GM21367 (cell line): Measurements from ENCODE around the gene PTMS.

ENCODE experiments used
- ATAC-seq: cut with Tn5 transposase; IDR thresholded peaks from one replicate; pipeline ENCODE4 v1.9.1; 2021; ENCODE audit not compliant: unreplicated experiment

Gene PTMS

DNA sequence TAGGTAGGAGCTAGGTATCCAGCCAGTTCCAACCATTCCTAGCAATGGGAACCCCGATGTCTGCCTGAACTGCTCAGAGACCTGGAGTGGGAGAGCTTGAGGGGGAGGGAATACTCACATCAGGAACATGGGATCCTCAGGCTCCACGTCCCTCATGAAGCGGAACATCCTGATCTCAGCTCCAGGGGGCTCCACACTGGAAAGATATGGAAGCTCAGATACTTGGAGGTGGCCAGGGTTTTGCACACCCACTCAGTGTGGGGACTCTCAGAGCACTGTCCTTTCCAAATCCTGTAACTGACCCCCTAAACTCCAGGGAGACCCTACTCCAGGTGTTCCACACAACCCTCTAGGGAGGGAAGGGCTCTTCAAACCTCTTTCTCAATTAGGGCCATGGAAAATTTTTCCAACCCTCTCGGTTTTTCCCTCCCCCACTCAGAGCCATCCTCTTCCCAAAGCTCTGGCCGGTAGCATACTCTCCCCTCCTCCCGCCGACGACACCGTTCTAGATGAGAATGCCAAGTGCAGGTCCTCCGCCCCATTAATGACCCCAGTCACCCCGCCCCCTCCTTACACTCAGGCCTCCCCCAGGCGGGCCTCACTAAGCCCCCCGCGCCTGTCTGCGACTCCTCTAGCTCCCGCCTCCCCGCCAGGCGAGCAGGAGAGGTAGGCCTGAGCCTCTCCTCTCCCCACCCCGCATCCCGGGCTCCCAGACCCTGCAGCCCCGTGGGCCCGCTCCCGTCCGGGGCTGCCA lies 13.8 kb upstream of the PTMS start:
- no peak for ATAC-seq

- peak; percentile 85 for ATAC-seq
Measured at GRCh38 chr12:6752921-6753771, 13.0 kb upstream of the PTMS start, which contains the start of gene MLF2. TSS of gene MLF2 (minus strand) at chr12:6753141. CDS start at chr12:6752334, 807 bp downstream.

- no peak for ATAC-seq
Measured at GRCh38 chr12:6753772-6754356, 12.3 kb upstream of the PTMS start.

DNA sequence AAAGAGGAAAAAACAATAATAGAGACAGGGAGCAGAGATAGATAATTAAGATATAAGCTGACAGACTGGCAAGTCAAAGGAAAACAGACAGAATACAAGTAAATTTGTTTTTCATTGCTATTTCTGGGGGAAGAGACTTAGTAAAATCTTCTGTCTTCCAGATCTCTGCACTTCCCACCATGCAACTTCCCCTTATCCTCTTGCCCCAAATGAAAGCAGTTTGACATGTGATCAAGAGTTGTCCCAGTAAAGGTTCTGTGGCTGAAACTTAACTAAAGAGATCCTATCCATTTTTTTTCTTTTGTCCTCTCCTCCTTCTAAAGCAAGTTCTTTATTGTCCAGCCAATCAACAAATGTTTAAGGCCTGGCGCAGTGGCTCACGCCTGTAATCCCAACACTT lies 11.8 kb upstream of the PTMS start:
- no peak for ATAC-seq

DNA sequence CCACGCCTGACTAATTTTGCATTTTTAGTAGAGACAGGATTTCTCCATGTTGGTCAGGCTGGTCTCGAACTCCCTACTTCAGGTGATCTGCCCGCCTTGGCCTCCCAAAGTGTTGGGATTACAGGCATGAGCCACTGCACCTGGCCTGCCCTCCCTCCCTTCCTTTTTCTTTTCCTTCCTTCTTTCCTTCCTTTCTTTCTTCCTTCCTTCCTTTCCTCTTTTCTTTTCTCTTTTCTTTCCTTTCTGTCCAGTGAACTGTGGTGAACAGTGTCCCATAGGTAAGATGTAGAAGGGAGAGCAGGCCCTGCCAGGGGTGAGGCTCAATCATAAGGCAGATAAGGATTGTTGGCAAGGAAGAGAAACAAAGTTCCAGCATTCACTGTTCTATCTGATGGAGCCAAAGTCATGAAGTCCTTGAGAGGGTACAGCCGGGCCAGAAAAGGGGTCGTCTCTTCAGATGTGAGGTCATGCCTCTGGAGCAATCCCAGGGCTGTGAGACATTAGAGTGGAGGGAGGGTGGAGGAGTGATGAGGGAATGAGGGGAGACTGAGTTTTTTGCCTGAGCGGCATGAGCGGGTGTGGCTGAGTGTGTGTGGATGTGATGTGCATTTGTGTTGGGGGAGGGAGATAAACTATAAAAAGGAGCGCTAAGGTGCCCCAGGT lies 9.0 kb upstream of the PTMS start:
- no peak for ATAC-seq

- no peak for ATAC-seq
Measured at GRCh38 chr12:6758506-6759095, 7.6 kb upstream of the PTMS start.

GRCh38 chr12:6759741-6760140 lies 6.4 kb upstream of the PTMS start:
- ATAC-seq = no peak

DNA sequence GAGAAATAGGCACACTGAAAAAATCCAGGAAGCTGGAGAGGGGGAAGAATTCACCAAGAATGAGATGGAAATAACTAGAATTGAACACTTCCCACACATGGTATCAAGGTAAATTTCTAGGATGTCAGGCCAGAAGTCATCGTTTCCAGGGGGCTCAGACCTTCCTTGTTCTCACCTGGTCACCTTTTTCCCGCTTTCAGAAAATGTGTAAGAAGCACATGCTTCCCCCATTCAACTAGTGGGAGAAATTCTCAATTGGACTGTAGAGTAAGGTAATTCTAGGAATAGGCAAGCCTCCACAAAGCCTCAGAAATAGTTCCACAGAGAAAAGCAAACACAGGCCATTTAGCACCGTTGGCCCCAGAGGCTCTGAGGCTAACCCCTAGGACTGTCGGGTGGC lies 2.8 kb upstream of the PTMS start:
- ATAC-seq = no peak

- ATAC-seq = peak; percentile 77
Measured at GRCh38 chr12:6764011-6764828, 1.9 kb upstream of the PTMS start.

DNA sequence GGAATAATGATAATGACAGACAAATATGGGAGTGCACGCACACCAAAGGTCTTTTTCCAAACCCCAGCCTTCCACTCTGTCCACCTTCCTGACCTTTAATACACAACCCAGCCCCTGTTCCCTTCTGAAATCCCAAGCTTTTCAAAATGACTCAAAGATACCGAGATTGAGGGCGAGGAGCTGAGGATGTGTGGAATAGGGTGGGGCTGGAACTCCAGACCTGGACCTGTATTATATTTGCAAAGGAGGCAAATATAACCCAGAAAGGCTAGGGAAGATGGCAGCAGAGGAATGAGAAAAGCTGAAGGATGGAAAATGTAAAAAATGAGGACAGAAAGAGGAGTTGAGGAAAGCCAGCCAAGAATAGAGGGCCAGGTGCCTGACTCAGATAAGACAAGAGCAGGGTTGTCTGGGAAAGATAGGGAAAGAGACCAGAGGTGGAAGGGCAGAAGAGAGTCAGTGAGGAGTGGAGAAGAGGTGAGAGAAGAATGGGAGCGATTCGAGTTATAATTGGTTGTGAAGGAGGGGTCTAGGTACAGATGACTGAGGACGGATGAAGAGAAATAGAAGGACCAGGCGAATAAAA lies 1.0 kb upstream of the PTMS start:
- no peak for ATAC-seq

DNA sequence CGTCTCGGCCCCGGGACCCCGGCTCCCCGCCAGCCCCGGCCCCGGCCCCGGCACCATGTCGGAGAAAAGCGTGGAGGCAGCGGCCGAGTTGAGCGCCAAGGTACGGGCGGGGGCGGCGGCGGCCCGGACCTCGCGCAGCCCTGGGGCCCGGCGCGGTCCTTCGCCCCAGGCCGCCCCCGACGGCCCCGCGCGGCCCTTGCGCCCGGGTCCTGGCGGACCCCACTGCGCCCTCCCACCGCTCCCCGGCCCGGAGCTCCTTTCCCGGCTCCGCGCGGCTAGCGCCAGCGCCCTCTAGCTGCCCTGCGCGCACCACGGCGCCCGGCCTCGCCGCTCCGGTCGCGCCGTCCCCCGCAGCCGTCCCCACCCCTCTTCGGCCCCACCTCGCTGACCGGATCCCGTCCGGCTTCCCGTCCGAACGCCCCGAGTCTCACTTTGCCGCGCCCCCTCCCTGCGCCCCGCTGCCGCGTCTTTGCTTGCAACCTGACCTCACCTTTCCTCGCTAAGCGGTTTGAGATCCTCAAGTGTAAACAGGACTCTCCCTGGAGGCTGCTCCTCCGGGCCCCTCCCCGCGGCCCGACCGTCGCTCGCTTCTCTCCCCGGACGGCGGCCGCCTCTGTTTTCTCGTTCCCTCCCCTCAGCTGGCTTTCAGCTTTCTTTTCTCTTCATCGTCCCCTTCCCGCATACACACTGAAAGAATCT lies 637 bp downstream of the PTMS start:
- peak; percentile 46 for ATAC-seq

- no peak for ATAC-seq
Measured at GRCh38 chr12:6767353-6768319, 1.5 kb downstream of the PTMS start.

DNA sequence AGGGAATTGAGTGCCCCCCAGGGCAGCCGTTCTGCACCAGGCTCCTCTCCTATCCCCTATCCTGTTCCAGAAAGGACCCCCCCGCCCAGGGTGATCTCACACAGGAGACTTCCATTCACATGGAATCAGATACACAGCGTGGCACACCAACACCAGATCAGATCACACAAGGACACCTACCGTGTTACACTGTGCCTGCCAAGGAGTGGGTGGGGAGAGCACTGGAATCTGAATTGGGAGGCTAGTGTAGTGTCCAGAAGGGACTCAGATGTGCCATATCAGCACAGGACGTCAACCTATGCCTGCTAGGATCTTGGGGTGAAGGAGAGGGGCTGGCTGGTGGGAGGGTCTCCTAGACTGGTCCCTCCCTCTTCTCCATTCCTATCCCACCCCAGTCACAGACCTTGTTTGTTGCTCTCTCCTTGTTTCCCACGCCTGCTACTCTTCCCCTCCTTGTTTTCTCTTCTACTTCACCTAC lies 2.3 kb downstream of the PTMS start:
- ATAC-seq = no peak

DNA sequence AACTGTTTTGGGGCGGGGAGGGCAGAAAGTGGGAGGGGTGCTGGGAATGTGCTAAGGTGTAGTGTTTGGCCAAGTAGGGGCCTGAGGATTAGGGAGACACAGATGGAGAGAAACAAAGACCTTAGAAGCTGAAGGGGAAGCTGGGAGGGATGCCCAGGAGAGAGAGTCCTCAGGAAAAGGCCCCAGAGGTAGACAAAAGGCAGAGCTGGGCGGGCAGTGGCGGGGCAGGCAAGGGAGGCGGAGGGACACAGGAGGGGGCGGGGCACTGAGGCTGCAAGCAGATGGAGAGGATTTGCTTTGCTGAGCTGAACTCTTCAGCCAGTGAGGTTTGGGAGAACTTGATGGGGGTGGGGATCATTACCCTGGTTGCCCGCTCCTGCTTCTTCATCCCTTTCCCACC lies 2.8 kb downstream of the PTMS start:
- ATAC-seq = no peak

GRCh38 chr12:6769666-6770065 lies 3.5 kb downstream of the PTMS start:
- no peak for ATAC-seq

- ATAC-seq = no peak
Measured at GRCh38 chr12:6770094-6770493, 3.9 kb downstream of the PTMS start.

DNA sequence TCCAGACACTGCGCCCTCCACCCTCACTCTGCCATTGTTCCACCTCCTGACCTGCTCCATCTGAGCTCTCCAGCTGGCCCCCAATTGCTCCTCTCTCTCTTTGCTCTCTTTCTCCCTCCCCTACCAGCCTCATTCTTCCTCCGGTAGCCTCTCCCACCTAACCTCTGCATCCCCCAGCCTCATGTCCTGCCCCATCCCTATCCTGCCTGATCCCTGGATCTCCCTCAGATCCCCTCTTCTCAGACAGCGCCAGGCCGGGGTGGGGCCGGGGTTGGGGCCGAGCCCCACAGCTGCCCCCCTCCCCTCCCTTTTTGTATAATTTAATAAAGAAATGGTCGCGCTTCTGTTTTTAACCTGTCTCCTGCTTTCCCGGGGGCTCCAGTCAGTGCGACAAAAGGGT lies 4.4 kb downstream of the PTMS start:
- ATAC-seq = no peak

GRCh38 chr12:6771091-6771495 lies 4.9 kb downstream of the PTMS start:
- ATAC-seq = no peak
